Measurements from ENCODE around the gene NPAS3. TPM values are rescaled to one million over a fixed set of nuclear protein-coding genes. Genes with fewer than 3 reads are reported as not detected.

Gene NPAS3
- total RNA-seq, 4 donors from 2014 or later: 0.13 to 1.1 (median 0.47) TPM; not detected in 1

GRCh38 chr14:33553706-33554278 is 615.1 kb downstream of the NPAS3 start:
- H3K27ac ChIP-seq: no peak overlapping the region
- no peaks in the 10 kb centered on the region for H3K27me3 ChIP-seq
- no peaks in the 10 kb centered on the region for H3K9me3 ChIP-seq
- WGBS, 2 donors: 71 to 80% methylated on average over 6 of the region's 6 CpGs
- no peak for DNase-seq
- no peaks in the 10 kb centered on the region for H3K4me1 ChIP-seq
- no peak overlapping the region for H3K4me3 ChIP-seq
- H3K36me3 ChIP-seq: no peaks in the 10 kb centered on the region
- TF ChIP-seq POLR2A (IDR thresholded peaks at IDR 0.05): no peak
- TF ChIP-seq, protein P1, sequence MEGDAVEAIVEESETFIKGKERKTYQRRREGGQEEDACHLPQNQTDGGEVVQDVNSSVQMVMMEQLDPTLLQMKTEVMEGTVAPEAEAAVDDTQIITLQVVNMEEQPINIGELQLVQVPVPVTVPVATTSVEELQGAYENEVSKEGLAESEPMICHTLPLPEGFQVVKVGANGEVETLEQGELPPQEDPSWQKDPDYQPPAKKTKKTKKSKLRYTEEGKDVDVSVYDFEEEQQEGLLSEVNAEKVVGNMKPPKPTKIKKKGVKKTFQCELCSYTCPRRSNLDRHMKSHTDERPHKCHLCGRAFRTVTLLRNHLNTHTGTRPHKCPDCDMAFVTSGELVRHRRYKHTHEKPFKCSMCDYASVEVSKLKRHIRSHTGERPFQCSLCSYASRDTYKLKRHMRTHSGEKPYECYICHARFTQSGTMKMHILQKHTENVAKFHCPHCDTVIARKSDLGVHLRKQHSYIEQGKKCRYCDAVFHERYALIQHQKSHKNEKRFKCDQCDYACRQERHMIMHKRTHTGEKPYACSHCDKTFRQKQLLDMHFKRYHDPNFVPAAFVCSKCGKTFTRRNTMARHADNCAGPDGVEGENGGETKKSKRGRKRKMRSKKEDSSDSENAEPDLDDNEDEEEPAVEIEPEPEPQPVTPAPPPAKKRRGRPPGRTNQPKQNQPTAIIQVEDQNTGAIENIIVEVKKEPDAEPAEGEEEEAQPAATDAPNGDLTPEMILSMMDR (IDR thresholded peaks at IDR 0.05): no peak
- intact Hi-C loops (cut with DNase I): no loop called here

DNA sequence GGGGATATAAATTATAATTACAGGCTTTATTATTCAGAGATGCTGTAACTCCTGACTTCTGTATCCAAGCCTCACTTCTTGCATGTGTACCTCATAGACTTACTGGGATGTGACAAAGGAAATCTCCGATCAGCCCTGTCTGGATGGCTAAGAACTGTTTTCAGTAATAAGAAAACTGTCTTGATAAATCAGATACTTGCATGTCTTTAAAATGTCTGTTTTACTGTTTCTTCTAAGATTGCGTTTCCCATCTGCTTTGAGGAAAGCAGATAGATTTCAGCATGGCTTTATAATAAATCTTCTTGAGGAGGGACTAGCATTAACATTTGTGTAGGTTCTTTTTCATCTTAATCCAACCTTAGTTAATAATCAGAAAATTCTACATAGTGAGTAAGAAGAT is 616.3 kb downstream of the NPAS3 start:
- WGBS, 2 donors: 74 to 77% methylated on average over 2 of the region's 2 CpGs
- Histone ChIP-seq H3K27me3 (no peaks in the 10 kb centered on the region), H3K27ac (no peak overlapping the region), H3K9me3 (no peaks in the 10 kb centered on the region), H3K4me1 (no peaks in the 10 kb centered on the region), H3K4me3 (no peak overlapping the region), H3K36me3 (no peaks in the 10 kb centered on the region)
- intact Hi-C loops (cut with DNase I): no loop called here
- TF ChIP-seq, protein P1 (IDR thresholded peaks at IDR 0.05): no peak
- TF ChIP-seq POLR2A (IDR thresholded peaks at IDR 0.05): no peak
- DNase-seq: no peak

- no peak overlapping the region for H3K27ac ChIP-seq
- 58 to 65% methylated on average over 5 of the region's 5 CpGs for WGBS, 2 donors
- no peaks in the 10 kb centered on the region for H3K27me3 ChIP-seq
- TF ChIP-seq, protein P1 (IDR thresholded peaks at IDR 0.05): no peak
- TF ChIP-seq POLR2A (IDR thresholded peaks at IDR 0.05): no peak
- H3K4me1 ChIP-seq: no peaks in the 10 kb centered on the region
- intact Hi-C loops (cut with DNase I): no loop called here
- H3K36me3 ChIP-seq: no peaks in the 10 kb centered on the region
- H3K9me3 ChIP-seq: no peaks in the 10 kb centered on the region
- no peak for DNase-seq
- H3K4me3 ChIP-seq: no peak overlapping the region
These were observed 617.2 kb downstream of the NPAS3 start for GRCh38 chr14:33555710-33556350.

GRCh38 chr14:33556382-33557121 is 617.9 kb downstream of the NPAS3 start:
- Histone ChIP-seq H3K9me3 (no peaks in the 10 kb centered on the region), H3K27ac (no peak overlapping the region), H3K36me3 (no peaks in the 10 kb centered on the region), H3K4me1 (no peaks in the 10 kb centered on the region), H3K27me3 (no peaks in the 10 kb centered on the region), H3K4me3 (no peak overlapping the region)
- 54 to 78% methylated on average over 2 of the region's 2 CpGs for WGBS, 2 donors
- no peak for DNase-seq
- intact Hi-C loops (cut with DNase I): no loop called here
- no peak for TF ChIP-seq POLR2A (IDR thresholded peaks at IDR 0.05)
- TF ChIP-seq, protein P1 (IDR thresholded peaks at IDR 0.05): no peak
